ENCODE results near the gene TNFRSF14.
"Not testable (repeated sequence)": the region's sequence is repeated elsewhere in the genome, so short reads cannot be mapped to it uniquely, and the experiment has no call there.

TNFRSF14 gene

DNA sequence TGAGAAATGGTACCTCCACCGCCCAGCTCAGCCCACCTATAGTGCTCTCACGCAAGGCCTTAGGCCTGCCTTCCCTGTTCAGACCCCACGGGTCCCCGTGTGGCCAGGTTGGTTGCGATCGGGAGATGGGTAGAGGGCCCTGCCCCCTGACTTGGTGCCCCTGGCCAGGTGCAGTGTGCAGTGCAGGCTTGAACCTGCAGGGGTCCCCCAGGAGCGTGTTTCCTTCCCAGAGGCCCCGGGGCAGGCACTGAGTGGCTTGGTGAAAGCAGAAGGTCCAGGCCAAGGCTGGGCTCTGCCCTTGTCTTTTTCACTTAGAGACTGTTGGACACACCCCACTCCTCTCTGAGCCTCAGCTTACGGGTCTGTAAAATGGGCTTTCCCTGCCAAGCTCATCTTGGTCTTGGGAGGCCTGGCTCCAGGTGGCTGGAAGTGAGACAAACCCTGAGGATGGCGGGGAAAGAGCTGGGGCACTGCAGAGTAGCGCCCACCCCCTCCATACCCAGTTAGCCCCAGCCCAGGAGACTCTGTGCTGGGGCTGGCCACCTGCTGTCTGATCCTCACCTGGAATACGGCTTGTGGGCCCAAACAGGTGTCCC is 16.8 kb upstream of the TNFRSF14 start:
- no peak for DNase-seq (ENCODE audit: low read depth)

DNA sequence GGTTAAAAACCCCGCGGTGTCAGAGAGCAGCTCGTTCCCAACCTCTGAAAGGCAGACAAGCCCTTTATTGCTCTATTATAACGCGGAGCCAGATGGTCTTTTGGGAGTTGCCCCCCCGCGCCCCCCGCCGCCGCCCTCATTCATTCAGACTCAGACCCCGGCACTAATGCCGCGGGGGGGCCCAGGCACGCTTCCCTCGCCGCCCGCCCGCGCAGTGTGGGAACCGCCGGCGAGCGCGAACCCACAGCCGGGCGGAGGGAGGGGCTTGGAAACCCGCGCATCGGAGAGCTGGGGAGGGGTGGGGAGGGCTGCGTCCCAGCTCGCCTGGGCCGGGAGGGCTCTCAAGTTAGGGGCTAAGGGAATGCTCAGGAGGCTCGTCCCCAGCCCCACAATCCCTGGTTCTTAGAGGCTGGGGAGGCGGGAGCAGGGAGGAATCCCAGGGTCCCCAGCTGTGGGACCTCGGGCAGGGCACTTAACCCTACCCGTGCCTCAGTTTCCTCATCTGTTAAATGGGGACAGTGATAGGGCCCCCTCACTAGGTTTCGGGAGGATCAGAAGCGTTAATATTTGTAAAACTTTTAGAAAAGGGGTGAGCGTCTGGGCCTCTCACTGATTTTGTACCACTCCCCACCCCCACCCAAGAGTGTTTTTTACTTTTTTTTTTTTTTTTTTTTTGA is 15.2 kb upstream of the TNFRSF14 start:
- no peak for DNase-seq (ENCODE audit: low read depth)

DNA sequence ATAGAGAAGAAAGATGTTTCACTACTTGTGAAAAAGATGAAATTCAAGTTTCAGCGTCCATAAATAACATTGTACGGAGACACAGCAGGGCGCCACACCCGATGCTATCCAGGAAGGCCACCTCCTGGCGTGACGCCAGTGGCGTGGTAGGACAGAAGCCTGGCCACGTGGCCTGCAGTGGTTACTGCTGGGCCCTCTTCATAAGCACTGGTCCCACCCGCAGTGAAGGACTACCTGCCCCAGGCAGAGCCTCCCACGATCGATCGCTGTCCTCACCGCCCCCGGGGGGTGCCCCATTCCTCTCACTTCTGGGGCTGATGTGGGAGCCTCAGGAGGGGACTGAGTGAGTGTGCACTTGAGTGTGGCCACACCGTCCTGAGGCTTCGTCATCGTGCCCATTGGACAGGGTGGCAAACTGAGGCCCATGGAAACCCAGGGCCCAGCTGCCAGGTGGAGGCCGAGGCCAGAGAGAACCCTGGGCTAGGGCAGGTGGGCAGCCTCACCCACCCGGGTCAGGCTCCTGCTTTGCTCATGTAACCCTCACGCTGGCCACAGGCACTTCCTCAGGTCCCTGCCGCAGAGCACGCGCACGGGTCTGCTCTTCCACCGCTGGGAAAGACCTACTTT is 14.4 kb upstream of the TNFRSF14 start:
- no peak for DNase-seq (ENCODE audit: low read depth)

DNA sequence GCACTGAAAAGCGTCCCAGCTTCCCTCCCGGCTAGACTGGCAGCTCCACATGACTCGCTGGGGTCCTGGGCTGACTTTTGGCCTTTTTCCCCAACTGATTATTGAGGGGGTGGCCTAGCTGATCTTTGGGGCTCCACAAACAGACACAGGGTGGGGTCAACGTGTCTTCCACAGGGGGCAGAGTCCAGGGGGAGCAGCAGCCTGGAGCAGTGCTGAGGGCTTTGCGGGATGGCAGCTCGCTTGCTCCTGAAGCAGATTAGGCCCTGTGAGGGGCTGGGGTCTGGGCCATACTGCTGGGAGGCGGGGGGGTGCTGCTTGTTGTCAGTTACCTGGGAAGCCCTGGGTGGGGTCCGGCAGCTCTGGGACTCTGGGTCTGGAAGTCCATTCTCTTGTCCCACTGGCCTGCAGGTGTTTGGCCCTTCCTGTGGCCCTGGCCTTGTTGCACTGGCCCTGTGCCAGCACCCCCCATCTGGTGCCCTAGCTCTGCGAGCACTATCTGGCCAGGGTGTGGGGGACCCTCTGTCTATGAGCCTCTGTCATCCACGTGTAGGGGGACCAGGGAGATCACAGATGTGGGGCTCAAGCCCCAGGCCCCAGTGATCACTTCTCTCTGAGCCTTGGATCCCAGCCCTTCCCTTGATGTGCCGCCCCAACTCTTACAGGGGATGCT is 13.8 kb upstream of the TNFRSF14 start:
- DNase-seq (ENCODE audit: low read depth): no peak

DNA sequence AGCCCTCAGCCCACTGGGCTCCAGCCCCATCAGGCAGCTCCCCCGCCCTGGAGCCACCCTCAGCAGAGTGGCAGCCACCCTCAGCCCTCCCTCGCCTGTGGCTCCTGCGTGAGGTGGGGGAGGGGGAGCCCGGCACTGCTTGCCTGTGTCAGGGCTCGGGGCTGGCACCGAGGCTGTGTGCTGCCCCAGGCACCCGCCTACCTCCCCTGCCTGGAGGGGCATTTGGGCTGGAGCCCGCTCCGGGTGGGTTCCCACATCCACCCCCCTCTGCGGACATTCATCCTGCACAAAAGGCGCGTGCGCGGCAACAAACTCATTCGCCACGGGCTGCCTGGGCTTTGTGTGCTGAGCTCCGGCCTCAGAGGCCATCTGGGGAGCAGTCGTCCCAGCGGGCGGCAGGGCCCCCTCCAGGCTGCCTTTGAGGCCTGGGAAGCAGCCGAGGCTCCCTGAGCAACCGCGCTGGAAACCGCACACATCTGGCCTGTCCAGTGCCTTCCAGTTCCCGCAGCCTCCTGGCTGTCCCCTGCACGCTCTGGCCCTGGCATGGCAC is 12.6 kb upstream of the TNFRSF14 start:
- DNase-seq (ENCODE audit: low read depth): no peak

DNA sequence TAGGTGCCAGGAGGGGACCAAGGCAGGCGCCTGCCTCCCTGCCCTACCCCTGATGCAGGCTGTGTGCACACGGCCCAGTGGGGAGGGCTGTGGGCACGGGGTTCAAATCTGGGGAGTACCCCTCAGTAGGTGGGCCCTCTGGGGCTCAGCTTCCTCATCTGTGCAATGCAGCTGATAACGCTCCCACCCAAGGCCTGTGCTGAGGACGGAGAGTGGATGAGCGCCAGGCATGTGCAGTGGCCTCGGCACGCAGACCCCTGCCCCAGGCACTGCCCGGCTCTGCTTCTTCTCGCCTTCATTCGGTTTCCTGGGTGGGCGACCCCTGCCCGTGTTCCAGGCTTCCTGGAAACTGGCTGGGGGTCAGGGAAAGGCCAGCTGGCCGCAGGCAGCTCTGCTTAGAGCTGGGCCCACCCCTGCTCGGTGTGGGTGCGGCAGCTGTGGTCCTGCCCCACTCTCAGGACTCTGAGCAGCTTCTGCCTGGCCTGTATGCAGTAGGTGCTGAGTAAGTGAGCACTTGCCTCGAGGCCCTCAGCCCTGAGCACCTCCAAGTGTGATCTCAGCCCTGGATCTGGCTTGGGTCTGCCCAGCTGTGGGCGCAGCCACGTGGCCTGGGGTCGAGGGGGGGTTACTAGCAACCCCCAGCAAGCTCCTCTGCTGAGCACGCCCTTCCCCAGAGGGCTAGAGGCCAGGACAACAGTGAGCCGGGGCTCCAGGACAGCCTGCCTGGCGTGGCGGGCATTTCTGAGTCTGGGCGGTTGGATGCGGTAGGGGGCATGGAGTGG is 11.9 kb upstream of the TNFRSF14 start:
- no peak for DNase-seq (ENCODE audit: low read depth)

DNA sequence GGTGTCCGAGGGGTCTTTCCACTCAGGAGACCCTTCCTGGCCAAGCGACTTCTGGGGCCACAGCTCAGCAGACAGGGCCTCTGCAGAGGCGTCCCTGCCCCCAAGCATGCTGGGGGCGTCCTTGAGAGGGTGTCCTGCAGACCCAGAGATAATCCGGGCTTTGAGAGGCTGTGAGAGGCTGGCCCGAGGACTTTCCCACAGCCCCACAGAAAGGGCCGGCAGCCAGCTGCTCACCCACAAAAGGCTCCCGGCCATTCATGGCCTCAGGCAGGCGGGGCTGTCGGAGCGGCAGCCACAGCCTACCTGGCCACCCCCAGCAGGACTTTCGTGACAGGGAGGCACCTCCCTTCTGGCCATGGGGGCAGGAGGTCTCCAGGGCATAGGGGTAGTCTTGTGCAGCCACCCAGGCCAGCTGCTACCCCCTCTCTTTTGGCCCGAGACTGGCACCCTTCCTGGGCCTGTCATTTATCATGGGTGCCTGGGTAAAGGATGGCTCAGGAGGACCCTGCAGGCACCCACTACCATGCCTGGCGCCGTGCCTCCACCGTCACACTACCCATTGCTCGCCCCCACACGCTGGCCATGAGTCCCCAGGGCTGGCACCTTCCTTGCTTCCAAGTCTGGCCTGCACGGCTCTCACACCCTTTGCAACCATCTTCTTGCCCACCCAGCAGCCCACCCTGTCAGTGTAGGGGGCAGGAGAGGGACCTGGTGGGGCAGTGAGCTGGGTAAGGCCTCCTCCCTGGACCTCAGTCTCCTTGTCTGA is 11.1 kb upstream of the TNFRSF14 start:
- no peak for DNase-seq (ENCODE audit: low read depth)

DNA sequence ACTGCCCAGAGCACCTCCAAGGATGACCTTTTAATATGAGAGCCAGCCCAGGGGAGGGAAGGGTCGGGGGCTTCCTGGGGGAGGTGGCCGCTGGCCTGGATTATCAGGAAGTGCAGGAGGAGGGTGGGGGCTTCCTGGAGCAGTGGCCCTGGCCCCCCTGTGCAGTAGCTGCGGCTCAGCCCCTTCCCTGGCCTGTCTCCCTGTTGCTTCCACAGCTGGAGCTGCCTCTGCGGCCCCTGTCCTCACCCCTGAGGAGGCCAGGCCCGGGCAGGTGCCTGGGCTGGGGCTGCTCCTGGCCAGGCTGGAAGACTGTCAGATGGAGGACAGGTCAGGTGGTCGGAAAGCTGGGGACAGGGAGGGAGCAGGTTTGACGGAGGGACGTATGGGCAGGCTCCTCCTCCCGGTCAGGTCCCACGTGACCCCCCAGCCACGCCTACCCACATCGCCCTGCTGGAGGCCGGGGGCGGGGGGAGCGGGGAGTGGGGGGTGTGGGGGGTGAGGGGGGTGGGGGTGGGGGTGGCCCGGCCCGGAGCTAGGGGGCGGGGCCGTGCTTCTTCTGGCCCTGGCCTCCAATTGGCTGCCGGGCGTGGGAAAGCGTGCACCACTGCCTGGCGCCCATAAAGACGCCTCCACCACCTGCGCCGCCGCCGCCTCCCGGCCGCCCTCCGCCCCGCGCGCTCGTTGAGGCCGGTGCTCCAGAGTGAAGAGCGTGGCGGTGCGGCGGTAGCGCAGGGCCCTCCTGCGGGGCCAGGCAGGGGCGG is 10.2 kb upstream of the TNFRSF14 start:
- DNase-seq (ENCODE audit: low read depth): no peak

DNA sequence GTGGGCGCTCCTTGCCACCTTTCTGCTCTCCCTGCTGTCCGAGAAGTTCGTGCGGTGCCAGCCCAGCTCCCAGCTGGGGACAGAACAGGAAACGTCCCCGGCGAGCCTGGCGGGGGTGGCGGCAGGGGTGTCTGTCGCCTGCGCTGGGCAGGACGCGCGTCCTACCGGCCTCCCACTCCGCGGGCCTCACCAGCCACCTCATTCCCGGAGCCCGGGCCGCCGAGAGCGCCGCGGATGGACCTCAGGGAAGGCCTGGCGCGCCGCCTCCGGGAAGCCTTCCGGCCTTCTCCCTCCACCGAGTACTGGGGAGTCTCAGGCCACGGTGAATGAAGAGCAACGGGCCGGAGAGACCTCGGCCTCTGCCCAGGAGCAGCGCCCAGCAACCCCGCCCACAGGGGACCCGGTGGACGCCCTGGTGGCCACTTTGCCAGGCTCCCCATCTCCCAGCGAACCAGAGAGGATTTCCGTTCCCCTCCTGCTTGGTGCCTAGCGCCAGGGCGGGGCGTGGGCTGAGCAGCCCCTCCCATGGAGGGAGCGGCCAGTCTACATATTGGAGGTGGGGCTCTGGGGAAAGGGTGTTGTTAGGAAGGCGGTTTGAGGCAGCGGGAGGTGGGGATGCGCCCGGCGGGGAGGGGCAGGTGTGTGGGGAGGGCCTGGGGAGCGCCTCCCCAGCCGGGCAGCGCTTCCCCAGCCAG is 9.5 kb upstream of the TNFRSF14 start:
- no peak for DNase-seq (ENCODE audit: low read depth)

DNA sequence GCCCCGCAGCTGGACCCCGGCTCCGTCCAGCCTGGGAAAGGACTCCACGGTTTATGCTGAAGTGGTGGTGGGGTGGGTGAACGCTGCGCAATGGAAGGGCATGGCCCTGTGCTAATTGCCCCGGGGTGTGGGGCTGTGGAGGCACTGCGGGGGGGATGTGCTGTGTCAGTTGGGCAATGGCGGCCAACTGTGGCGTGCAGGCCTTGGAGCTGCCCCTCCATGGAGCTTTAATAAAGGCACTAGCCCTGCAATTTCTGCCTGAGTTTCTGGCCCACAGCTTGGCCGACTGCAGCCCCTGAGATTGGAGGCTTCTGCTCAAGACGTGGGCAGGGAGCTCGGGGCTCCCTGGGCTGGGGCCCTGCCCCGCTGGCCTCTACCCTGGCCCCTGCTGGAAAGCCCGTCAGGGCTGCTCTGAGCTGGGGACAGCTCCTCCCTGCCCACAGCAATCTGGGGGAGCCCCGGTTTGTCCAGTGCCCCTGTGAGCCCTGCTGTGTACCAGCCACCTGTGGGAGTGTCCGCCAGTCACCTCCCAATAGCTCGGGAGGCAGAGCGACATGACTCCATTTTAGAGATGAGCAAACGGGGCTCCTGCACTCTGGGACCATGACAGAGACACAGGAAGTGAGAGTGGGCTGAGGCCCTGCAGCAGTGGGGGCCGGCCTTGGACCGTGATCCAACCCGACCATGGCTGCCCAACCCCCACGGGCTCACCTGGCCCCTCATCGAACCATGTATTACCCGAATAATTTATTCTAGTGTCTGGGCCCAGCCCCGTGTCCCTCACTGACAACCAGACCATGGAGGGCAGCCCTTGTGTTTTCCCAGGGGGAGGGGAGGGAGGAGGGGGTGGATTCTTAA is 8.7 kb upstream of the TNFRSF14 start:
- no peak for DNase-seq (ENCODE audit: low read depth)

DNA sequence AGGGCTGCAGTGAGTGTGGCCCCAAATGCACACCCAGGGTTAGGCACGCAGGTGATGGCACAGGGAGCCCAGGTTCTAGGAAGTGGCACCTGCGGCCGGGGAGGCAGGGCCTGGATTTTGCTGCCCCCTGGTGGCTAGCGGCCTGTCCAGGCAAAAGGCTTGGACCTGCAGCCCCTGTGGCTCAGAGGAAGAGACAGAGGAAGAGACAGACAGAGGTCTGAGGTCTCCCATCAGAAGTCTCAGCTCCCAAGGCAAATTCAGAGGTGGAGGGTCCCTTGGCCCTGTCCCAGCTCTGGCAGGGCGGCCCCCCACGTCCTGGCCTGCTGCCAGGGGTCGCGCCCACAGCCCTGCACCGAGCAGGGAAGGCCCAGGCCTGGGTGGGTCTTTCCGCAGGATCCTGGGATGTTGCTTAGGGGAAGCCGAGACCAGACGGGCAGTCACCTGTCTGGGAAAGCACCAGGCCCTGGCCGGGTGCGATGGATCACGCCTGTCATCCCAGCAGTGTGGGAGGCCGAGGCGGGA is 8.0 kb upstream of the TNFRSF14 start:
- DNase-seq (ENCODE audit: low read depth): no peak

DNA sequence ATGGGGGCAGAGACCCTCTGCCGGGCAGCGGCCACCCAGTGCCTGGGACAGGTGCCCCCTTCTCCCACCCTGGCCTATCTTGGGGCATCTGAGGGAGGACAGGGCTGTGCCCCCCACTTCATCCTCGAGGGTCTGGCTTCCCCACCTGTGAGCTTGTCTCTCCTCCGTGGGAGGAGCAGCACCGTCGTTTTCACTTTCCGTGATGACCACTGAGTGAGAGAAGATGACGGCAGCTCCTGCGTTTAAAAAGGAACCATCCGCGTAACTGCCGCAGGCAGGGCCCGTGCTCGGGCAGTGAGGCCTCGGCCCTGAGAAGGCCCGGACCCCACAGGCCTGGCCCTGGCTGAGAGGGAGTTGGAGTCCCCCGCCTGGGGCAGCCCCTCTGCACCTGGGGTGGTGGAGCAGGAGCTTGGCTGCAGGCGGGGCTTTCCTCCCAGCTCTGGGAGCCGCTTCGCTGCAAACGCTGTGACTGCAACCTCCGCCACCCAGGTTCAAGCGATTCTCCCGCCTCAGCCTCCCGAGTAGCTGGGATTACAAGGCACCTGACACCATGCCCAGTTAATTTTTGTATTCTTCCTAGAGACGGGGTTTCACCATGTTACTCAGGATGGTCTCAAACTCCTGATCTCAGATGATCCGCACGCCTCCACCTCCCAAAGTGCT is 6.7 kb upstream of the TNFRSF14 start:
- not testable (repeated sequence) for DNase-seq (ENCODE audit: low read depth)

DNA sequence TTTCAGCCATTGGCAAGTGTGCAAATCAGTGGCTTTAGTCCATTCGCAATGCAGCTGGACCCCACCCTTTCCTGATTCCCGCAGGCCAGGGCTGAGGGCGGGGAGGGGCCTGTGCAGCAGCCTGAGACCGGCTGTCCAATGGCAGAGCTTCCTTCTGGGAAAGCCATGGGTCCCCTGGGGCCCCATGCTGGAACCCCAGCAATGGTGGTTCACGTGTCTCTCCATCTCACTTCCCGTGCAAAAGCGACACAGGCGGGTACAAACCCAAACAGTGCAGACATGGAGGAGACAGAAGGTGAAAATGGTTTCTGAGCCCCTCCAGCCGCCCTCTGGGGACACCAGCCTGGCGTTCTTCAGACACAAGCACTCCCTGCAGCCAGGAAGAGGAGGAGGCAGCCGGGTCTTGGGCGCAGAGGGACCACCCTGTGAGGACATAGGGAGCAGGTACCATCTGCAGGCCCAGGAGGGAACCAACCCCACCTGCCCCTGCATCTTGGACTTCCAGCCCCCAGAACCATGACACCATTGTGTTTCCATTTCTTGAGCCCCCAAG is 5.8 kb upstream of the TNFRSF14 start:
- DNase-seq (ENCODE audit: low read depth): not testable (repeated sequence)

DNA sequence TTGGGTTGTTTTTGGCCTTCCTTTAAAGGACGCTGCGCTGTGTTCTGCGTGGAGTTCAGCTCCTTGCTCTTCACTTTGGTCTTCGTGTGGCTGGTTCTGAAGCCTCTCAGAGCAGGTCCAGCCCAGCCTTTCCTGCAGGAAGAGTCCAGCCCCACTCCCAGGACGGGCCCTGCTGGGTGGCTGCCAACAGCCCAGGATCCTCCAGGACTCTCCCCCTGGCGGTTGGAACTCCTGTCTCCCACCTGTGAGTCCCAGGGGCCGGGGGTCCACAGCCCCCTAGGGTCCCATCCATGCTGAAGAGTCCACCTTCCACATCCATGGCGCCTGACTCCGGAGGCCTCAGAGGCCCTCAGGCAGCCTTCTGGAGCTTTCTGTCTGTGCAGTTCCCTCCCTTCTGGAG is 4.6 kb upstream of the TNFRSF14 start:
- not testable (repeated sequence) for DNase-seq (ENCODE audit: low read depth)

DNA sequence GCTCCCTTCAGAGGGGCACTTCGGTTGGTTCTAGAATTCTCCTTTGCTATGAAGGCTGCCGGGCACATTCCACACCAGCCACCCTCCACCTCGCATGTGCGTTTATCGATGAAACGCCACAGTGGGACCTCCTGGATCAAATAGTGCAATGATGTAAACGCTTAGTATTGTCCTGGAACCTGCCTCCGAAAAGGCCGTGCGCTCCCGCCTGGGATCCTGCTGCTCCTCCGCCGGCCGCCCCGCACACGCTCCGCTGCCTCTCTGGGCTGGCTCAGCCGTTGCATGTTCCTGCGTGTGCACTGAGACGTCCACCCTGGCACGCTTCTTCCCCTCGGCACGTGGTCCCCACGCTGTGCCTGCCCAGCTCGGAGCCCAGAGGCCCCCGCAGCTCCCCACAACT is 4.0 kb upstream of the TNFRSF14 start:
- DNase-seq (ENCODE audit: low read depth): no peak

DNA sequence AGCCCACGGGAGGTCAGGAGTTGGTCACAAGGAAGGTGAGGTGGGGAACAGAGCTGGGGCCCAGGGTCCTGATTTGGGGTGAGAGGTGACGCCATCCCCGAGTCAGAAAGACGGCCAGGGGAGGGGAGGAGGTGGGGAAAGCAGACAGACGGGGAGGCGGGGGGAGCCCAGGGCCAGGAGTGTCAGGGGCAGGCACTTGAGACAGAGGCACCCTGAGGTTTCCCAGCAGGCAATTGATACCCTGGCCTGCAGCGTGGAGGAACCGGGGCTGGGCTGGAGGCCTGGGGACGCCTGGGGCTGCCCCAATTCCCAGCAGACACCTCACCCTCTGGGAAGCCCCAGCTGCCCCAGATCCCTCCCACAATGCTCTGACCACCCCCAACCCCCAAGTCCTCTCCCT is 3.1 kb upstream of the TNFRSF14 start:
- not testable (repeated sequence) for DNase-seq (ENCODE audit: low read depth)

DNA sequence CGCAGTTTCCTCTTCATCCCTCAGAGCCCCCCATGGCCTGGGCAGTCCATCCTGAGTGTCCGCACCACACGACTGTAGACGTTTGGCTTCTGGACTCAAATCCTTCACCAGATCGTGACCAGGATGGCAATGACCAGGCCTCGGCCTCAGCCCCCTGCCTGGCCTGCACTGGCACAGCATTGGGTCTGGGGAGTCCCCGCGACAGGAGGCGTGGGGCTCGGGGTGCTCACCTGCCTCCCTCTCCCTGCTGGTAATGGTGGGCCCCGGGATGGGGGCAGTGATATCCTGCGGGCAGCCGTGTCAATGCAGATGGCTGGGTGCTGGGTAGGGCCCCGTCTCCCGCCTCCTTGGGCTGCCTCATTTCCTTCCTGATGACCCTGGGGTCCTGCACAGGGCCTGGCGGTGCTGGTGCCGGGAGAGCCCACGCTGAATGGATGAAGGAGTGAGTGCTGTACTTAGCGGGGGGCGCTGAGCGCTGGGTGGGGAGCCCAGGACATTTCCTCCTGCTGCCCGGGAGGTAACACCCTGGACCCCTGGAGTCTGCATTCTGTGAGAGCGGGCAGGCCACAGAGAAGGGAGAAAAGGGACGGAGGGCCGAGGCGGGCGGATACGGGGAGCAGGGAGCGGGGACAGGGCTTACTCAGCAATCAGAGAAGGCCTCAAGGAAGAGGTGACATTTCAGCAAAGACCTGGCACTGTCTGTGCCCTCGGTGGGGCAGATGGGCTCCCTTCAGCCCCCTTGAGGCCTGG is 2.1 kb upstream of the TNFRSF14 start:
- DNase-seq (ENCODE audit: low read depth): no peak
